GM04504 (cell line): ENCODE measurements around the gene MT1A.
"Not testable (repeated sequence)": the region's sequence is repeated elsewhere in the genome, so short reads cannot be mapped to it uniquely, and the experiment has no call there.

ENCODE experiments used
- DNase-seq: peaks from one replicate; pipeline ENCODE4 v3.0.0-alpha.2; 2012; ENCODE audit warnings: low read depth

The MT1A gene

GRCh38 chr16:56657555-56658326 is 19.3 kb downstream of the MT1A start, which contains the start of gene MT1F:
TSS of gene MT1F (plus strand) at chr16:56657959. CDS start at chr16:56658059, 100 bp downstream.
- DNase-seq, result no peak

GRCh38 chr16:56658327-56658875 is 19.9 kb downstream of the MT1A start:
- DNase-seq, result no peak

- DNase-seq, result no peak
Measured at GRCh38 chr16:56662357-56663354, 24.2 kb downstream of the MT1A start.

- DNase-seq, result no peak
Measured at GRCh38 chr16:56664506-56664905, 26.0 kb downstream of the MT1A start.

- not testable (repeated sequence) for DNase-seq
Measured at GRCh38 chr16:56665286-56666261, 27.1 kb downstream of the MT1A start.

- DNase-seq, result no peak
Measured at GRCh38 chr16:56667581-56668571, 29.4 kb downstream of the MT1A start, which contains the start of gene MT1G. TSS of gene MT1G (minus strand) at chr16:56668065. CDS start at chr16:56667993, 72 bp downstream.

GRCh38 chr16:56669005-56669839 is 30.8 kb downstream of the MT1A start, which contains the start of gene MT1H:
TSS of gene MT1H (plus strand) at chr16:56669814. CDS start at chr16:56669885, 71 bp downstream.
- DNase-seq, result no peak

DNA sequence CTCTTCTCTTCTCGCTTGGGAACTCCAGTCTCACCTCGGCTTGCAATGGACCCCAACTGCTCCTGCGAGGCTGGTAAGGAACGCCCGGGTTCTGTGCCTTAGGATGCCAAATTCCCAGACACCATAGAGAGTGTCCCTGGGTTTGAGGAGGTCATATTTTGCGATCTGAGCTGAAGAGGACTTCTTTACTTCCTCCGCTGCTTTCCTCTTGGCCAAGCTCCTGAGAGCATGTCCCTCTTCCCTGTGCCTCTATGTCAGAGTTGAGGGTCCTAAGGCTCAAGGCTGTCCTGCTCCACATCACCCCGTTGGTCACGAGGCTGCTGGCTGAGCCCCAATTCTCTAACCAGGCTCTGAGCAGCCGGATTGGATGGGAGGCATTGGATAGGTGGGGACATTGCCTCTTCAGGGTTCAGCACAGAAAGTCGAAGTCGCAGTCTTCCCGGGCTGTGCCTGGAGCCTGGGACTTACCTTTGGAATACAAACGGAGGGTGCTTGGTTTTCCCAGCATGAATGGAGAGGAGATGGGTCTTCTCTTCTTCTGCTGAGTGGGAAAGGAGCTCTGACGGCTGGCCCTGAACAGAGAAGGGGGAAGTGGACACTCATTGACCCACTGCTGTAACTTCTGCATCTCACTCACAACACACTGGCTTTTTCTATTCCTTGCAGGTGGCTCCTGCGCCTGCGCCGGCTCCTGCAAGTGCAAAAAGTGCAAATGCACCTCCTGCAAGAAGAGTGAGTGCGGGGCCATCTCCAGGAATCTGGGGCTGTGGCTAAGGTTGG is 31.6 kb downstream of the MT1A start:
- DNase-seq, result no peak

DNA sequence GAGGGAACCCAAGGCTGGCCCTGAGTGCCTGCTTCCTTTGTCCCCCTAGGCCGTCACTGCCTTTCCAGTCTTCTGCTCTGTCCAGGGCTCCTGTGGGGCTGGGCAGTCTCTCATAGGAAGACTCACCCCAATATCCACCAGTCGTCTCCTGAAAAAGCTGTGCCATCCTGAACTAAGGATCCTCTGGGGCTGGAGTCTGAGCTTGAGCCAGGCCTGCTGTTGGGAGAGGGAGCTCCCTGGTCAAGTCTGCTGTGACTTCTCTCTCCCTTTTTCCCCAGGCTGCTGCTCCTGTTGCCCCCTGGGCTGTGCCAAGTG is 32.1 kb downstream of the MT1A start:
- no peak for DNase-seq

DNA sequence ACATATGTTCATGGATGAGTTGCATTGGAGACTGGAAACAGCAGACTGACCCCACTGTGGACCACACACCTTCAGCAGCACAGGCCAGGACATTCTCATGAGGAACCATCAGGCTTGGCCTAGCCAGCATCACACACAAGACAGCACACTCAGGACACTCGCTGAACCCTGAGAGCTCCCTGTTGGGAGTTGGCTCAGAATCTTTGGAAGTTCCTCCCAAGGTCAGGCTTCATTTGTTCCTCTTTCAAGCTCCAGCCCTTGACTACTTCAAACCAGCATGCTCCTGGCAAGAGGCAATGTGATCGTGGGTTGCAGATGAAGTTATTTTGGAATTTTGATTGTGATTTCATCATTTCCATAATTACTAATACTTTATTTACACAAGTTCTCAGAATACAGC is 33.2 kb downstream of the MT1A start:
- not testable (repeated sequence) for DNase-seq

GRCh38 chr16:56672171-56672570 is 33.7 kb downstream of the MT1A start:
- DNase-seq, result not testable (repeated sequence)

DNA sequence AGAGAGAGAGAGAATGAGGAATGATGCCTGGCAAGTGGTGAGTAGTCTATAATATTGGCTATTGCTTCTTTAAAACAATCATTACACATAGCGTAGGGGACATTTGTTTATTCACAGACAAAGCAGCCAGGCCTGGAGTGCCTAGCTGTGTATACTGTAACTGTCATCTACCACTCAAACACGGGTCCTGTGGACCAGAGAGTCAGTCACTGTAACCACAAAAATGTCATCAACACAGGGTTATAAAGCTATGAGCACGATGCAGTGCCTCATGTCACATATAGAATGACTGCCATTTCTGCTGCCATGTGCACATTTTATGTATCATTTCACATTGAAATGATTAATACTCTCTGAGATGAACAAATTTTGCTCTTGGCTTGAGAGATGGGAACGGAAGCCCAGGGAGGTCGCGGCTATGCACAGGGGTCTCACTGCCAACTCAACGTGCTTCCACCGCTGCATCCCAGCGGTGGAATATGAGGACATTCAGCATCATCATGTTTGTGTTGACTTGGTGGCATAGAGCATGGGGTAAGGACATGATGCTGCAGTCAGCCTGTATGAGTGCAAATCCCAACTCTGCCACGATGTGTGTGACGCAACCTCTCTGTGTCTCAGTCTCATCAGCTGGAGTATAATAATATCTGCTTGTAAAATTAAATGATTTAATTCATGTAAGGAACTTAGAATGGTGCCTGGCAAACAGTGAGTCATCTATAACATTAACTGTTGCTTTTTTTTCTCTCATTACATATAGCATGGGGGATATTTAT is 34.5 kb downstream of the MT1A start:
- DNase-seq, result no peak

DNA sequence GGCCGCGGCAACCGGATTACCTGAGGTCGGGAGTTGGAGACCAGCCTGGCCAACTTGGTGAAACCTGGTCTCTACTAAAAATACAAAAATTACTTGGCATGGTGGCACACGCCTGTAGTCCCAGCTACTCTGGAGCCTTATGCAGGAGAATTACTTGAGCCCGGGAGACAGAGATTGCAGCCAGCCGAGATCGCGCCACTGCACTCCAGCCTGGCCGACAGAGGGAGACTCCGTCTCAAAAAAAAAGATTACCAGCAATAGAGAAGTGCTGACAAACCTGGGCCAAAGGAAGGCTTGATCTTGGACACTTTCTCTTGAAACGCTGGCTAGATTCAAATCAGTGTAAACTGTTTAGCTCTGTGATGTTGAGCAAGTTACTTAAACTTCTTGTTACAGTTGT is 35.5 kb downstream of the MT1A start:
- no peak for DNase-seq

DNA sequence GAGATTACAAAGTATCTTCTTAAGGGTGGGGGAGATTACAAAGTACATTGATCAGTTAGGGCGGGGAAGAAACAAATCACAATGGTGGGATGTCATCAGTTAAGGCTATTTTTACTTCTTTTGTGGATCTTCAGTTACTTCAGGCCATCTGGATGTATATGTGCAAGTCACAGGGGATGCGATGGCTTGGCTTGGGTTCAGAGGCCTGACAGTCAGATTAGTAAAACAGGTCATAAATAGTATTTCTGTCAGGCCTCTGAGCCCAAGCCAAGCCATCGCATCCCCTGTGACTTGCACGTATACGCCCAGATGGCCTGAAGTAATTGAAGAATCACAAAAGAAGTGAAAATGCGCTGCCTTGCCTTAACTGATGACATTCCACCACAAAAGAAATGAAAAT is 36.1 kb downstream of the MT1A start:
- not testable (repeated sequence) for DNase-seq

DNA sequence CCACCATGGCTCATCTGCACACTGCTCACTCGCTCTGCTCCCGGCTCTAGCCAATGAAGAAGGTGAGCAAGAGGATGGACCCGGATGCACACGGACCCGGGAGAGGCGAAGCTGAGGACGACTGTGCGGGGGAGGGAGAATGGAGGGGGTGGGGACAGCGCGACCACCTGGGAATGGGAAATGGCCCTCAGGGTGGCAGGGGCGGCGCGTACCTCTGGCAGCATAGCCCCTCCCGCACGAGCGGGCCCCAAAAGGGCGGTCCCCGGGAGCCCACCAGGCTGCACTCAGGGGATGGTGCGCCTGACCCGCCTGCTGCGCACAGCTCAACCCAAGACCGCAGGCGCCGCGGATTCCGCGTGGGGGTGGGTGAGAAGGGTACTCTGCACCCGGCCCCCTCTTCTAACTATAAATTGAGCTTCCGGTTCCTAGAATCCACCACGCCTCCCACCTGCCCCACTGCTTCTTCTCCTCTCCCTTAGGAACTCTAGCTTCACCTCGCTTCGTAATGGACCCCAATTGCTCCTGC is 37.3 kb downstream of the MT1A start:
- DNase-seq, result no peak

- no peak for DNase-seq
Measured at GRCh38 chr16:56677474-56677873, 39.0 kb downstream of the MT1A start.

GRCh38 chr16:56679078-56679730 is 40.7 kb downstream of the MT1A start:
- DNase-seq, result no peak
